BJ (cell line): ENCODE measurements around the gene LRBA. TPM values are rescaled to one million over a fixed set of nuclear protein-coding genes. Genes with fewer than 3 reads are reported as not detected.

ENCODE experiments used
- CTCF ChIA-PET: fragments of 350-600 bp; formaldehyde crosslinking; extraction: SDS; loops from one replicate; lab custom pipeline; 2021; ENCODE audit warnings: antibody characterized with exemption, inconsistent platforms; lab: Yijun Ruan, JAX
- POLR2A ChIA-PET: fragments of 300-600 bp; sonication (Branson Sonifier 250); formaldehyde crosslinking; extraction: SDS; loops from one replicate; lab custom pipeline; 2021; ENCODE audit warnings: antibody characterized with exemption; lab: Charles Lee
- DNase-seq: peaks from one replicate; pipeline ENCODE4 v3.0.0-alpha.2; 2011; ENCODE audit warnings: low read depth
- H3K27me3 ChIP-seq: 2 replicates; pipeline ENCODE4 v1.6.0; 2011; ENCODE audit warnings: low read length; ENCODE audit not compliant: control insufficient read depth, insufficient read depth
- H3K36me3 ChIP-seq: 2 replicates; pipeline ENCODE4 v1.5.1; 2011; ENCODE audit warnings: low read length; ENCODE audit not compliant: control insufficient read depth, insufficient read depth
- H3K4me3 ChIP-seq: 2 replicates; pipeline ENCODE4 v1.5.1; 2011; ENCODE audit warnings: low read depth, mild to moderate bottlenecking, control low read depth, low read length
- CTCF ChIP-seq: IDR thresholded peaks from 2 replicates; pipeline ENCODE4 v1.5.1; 2011; ENCODE audit warnings: low read depth, mild to moderate bottlenecking, control low read depth, inconsistent platforms, low read length, moderate library complexity; ENCODE audit not compliant: insufficient read depth
- polyA plus RNA-seq: library from polyadenylated mRNA; depleted of rRNA; stranded (reverse); fragments of >200 nt; gene quantifications from 2 replicates; pipeline ENCODE4 v1.2.3, GENCODE V29; 2011

LRBA gene
- polyA plus RNA-seq, 1 experiment = 8.2 TPM

DNA sequence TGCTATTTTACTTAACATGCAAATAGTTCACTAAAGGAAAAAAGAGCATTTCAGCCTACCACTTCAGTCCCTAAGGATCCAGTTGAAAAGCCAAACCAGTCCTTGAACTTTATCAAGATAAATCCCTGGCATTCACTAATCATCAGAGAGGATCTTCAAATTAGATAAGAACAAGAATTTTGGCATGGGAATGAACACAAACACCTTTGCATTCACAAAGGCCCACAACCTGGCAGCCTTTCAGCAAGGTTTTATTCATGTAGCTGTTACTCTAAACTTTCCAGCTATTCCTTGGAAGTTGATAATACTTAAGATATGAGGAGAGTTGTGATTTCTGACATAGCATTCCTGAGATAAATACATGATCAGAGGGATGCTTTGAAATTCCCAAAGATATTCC is 193.4 kb downstream of the LRBA start:
- ChIA-PET POLR2A (no interaction called here), CTCF (no interaction called here)
- no peaks in the 10 kb centered on the region for H3K27me3 ChIP-seq
- no peak for DNase-seq
- H3K4me3 ChIP-seq = no peak overlapping the region
- H3K36me3 ChIP-seq = no peaks in the 10 kb centered on the region
- no peak for TF ChIP-seq CTCF

- CTCF ChIA-PET = no interaction called here
These were observed 194.7 kb downstream of the LRBA start for GRCh38 chr4:150820409-150820808.

GRCh38 chr4:150818661-150819060 is 196.4 kb downstream of the LRBA start:
- DNase-seq = no peak
- Histone ChIP-seq H3K4me3 (no peak overlapping the region), H3K36me3 (no peaks in the 10 kb centered on the region), H3K27me3 (no peaks in the 10 kb centered on the region)
- CTCF ChIA-PET = interaction anchor here (1.0 to 1.2 kb wide), 2 partner anchors 9 to 832 kb away, joined by 3 to 4 read pairs; no protein-coding TSS in a partner anchor
- no peak for TF ChIP-seq CTCF
- POLR2A ChIA-PET = no interaction called here

More at GRCh38 chr4:150820409-150820808, 194.7 kb downstream of the LRBA start:
- POLR2A ChIA-PET = no interaction called here
- H3K27me3 ChIP-seq = no peaks in the 10 kb centered on the region
- no peak overlapping the region for H3K4me3 ChIP-seq
- no peaks in the 10 kb centered on the region for H3K36me3 ChIP-seq
- no peak for DNase-seq
- TF ChIP-seq CTCF = no peak

DNA sequence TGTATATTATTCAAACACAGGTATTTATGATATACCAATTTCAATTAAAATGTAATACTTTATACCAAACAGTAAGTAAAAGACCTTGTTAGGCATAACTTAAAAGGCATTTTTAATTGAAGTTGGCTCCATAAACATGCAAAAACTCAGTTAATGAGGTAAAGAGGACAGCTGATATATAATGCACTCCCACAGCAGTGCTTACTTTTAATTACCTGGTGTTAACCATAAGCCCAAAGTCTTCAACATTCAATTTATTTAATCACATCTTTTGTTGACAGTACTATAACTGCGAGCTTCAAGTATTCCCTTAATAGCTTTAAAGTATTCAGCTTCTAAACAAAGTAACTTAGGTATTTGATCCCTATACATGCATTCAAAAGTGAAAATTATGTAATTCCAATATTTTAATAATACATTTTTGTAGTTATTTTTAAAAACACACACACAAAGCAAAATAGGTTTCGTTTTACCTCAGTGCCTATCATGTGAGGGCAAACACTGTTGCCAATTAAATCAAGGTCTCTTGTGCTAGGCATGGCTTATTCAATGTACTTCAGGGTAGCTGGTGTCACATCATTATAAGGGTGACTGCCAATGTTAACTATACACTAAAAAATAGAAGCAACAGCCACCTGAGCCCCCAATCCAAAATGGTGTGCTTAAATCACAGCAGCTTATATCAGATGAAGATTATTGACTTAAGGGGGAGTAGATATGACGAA is 197.1 kb downstream of the LRBA start:
- Histone ChIP-seq H3K27me3 (no peaks in the 10 kb centered on the region), H3K36me3 (no peaks in the 10 kb centered on the region), H3K4me3 (no peak overlapping the region)
- ChIA-PET CTCF (interaction anchor here (0.5 to 1.3 kb wide), 3 partner anchors 13 to 831 kb away, joined by 3 to 4 read pairs (median 3); no protein-coding TSS in a partner anchor), POLR2A (interaction anchor here (0.6 kb wide), 1 partner anchor 8 kb away, joined by 3 read pairs; no protein-coding TSS in a partner anchor)
- TF ChIP-seq CTCF = no peak
- DNase-seq = no peak

DNA sequence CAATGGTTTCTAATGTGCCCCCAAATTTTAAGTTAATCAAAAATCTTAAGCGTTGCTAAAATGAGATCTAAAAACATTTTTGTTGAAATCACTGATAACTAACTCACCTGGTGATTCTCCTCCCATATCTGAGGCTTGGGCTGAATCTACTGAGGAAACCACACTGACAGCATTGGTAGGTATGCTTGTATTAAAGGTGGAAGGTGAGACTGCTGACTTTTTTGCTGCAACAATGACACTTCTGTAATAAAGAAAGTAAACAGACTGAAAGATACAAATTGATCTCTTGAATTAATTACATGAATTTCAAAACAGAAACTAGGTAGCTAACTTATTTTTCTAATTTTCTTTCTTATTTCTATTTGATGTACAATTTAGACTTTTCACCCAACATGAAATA is 198.1 kb downstream of the LRBA start:
- H3K36me3 ChIP-seq = no peaks in the 10 kb centered on the region
- CTCF ChIA-PET = interaction anchor here (0.5 to 1.3 kb wide), 2 partner anchors 14 to 50 kb away, joined by 3 read pairs; no protein-coding TSS in a partner anchor
- TF ChIP-seq CTCF = no peak
- POLR2A ChIA-PET = no interaction called here
- DNase-seq = no peak
- no peak overlapping the region for H3K4me3 ChIP-seq
- H3K27me3 ChIP-seq = no peaks in the 10 kb centered on the region
